CD14-positive monocyte (primary cell): ENCODE measurements around the gene AMER3. TPM values are rescaled to one million over a fixed set of nuclear protein-coding genes. Genes with fewer than 3 reads are reported as not detected.

ENCODE experiments used
- DNase-seq, 3 donors: peaks; one replicate each; pipeline ENCODE4 v3.0.0-alpha.2; 2011 to 2022
- H2AFZ ChIP-seq: 2 replicates; pipeline ENCODE4 v1.6.0; 2012; ENCODE audit warnings: mild to moderate bottlenecking, low read depth, low read length, inconsistent platforms; ENCODE audit not compliant: insufficient read depth, poor library complexity, severe bottlenecking
- H3K27ac ChIP-seq, 2 donors: 1 replicate in 1 of 2; 2 replicates in 1 of 2; pipeline ENCODE4 v1.5.1; 2012 to 2013; ENCODE audit warnings: low read length in 2 of 2, control low read depth in 1 of 2, inconsistent platforms in 1 of 2, low read depth in 1 of 2, mild to moderate bottlenecking in 1 of 2
- H3K27me3 ChIP-seq, 2 donors: one replicate each; pipeline versions ENCODE4 v1.6.0 to v1.6.1; 2011 to 2013; ENCODE audit warnings: low read length in 2 of 2; ENCODE audit not compliant: control insufficient read depth in 2 of 2, insufficient read depth in 2 of 2
- H3K36me3 ChIP-seq, 2 donors: replicated peaks in 1 of 2; 1 replicate in 1 of 2; 2 replicates in 1 of 2; pipeline versions ENCODE4 v1.5.1 to v1.6.1; 2012 to 2013; ENCODE audit warnings: low read length in 2 of 2, control low read depth in 1 of 2, inconsistent platforms in 1 of 2, mild to moderate bottlenecking in 1 of 2; ENCODE audit not compliant: insufficient read depth in 2 of 2, control insufficient read depth in 1 of 2
- H3K4me1 ChIP-seq, 2 donors: 1 replicate in 1 of 2; 2 replicates in 1 of 2; pipeline versions ENCODE4 v1.5.1 to v1.6.1; 2012 to 2013; ENCODE audit warnings: low read length in 2 of 2, control low read depth in 1 of 2, inconsistent platforms in 1 of 2, mild to moderate bottlenecking in 1 of 2, moderate library complexity in 1 of 2; ENCODE audit not compliant: insufficient read depth in 2 of 2, control insufficient read depth in 1 of 2
- H3K4me2 ChIP-seq: replicated peaks from 2 replicates; pipeline ENCODE3; 2012; ENCODE audit warnings: low read length, moderate library complexity, mild to moderate bottlenecking; ENCODE audit not compliant: poor library complexity, severe bottlenecking; ENCODE audit errors: extremely low read depth
- H3K4me3 ChIP-seq, 3 experiments: fragments of 200-600 bp in 1 of 3; sonication (generic) in 1 of 3; replicated peaks in 1 of 3; 1 replicate in 2 of 3; 2 replicates in 1 of 3; pipeline ENCODE4 v1.5.1; 2011 to 2013; ENCODE audit warnings: low read length in 3 of 3, mild to moderate bottlenecking in 3 of 3, control low read depth in 2 of 3, low read depth in 2 of 3, inconsistent platforms in 1 of 3, moderate library complexity in 1 of 3
- H3K79me2 ChIP-seq: 2 replicates; pipeline ENCODE4 v1.6.0; 2012; ENCODE audit warnings: mild to moderate bottlenecking, control low read depth, inconsistent platforms, low read length, moderate library complexity; ENCODE audit not compliant: insufficient read depth
- H3K9ac ChIP-seq: 2 replicates; pipeline ENCODE4 v1.6.0; 2017; ENCODE audit warnings: low read length, mild to moderate bottlenecking; ENCODE audit not compliant: insufficient read depth, poor library complexity, severe bottlenecking
- H3K9me3 ChIP-seq, 2 donors: replicated peaks in 1 of 2; 1 replicate in 1 of 2; 2 replicates in 1 of 2; pipeline versions ENCODE4 v1.5.1 to v1.6.1; 2012 to 2013; ENCODE audit warnings: low read length in 2 of 2, control low read depth in 1 of 2; ENCODE audit not compliant: control insufficient read depth in 1 of 2, insufficient read depth in 1 of 2
- H4K20me1 ChIP-seq: 2 replicates; pipeline ENCODE4 v1.6.0; 2012; ENCODE audit warnings: mild to moderate bottlenecking, low read length, control low read depth, moderate library complexity; ENCODE audit not compliant: insufficient read depth
- H3K27ac Mint-ChIP-seq, 7 donors: one replicate each; pipeline ENCODE4 v1.8.0; 2020; ENCODE audit warnings: mild to moderate bottlenecking in 7 of 7, mixed read lengths in 7 of 7, moderate library complexity in 6 of 7, inconsistent platforms in 2 of 7
- H3K27me3 Mint-ChIP-seq, 3 donors: one replicate each; pipeline ENCODE4 v1.8.0; 2021 to 2022; ENCODE audit warnings: low read depth in 3 of 3, mild to moderate bottlenecking in 3 of 3, mixed read lengths in 3 of 3, moderate library complexity in 3 of 3, inconsistent platforms in 1 of 3
- H3K36me3 Mint-ChIP-seq, 2 donors: one replicate each; pipeline ENCODE4 v1.8.0; 2020; ENCODE audit warnings: mixed read lengths in 2 of 2, inconsistent platforms in 1 of 2, mild to moderate bottlenecking in 1 of 2
- H3K4me1 Mint-ChIP-seq: one replicate; pipeline ENCODE4 v1.8.0; 2020; ENCODE audit warnings: mild to moderate bottlenecking, mixed read lengths
- H3K4me3 Mint-ChIP-seq, 2 donors: one replicate each; pipeline ENCODE4 v1.8.0; 2020; ENCODE audit warnings: mild to moderate bottlenecking in 2 of 2, mixed read lengths in 2 of 2, moderate library complexity in 1 of 2
- H3K9me3 Mint-ChIP-seq, 7 donors: one replicate each; pipeline ENCODE4 v1.8.0; 2020 to 2022; ENCODE audit warnings: mixed read lengths in 7 of 7, mild to moderate bottlenecking in 6 of 7, moderate library complexity in 6 of 7, inconsistent platforms in 2 of 7
- WGBS: methylation state at CpG from one replicate; pipeline ENCODE4 v1.1.5; 2013; ENCODE audit warnings: missing lambda C conversion rate; ENCODE audit not compliant: insufficient coverage; 5-methylcytosine and 5-hydroxymethylcytosine counted together
- intact Hi-C, 2 donors: fragments of 100-400 bp; cut with micrococcal nuclease; formaldehyde crosslinking; loops; one replicate each; pipeline versions ENCODE4 v1.15.0 to v1.15.1; 2023
- polyA plus RNA-seq, 3 donors: library from polyadenylated mRNA; depleted of rRNA in 1 of 3; unstranded in 2 of 3; stranded (reverse) in 1 of 3; fragments of 300-500 nt in 2 of 3; fragments of >200 nt in 1 of 3; fragmentation: Illumina TruSeq in 2 of 3; gene quantifications; 1 replicate in 2 of 3; 2 replicates in 1 of 3; pipeline ENCODE4 v1.2.3, GENCODE V29; 2012 to 2021
- TF ChIP-seq, protein P1 (sequence below): fragments of 200-600 bp; IDR thresholded peaks from one replicate; pipeline ENCODE4 v1.8.0; 2022; ENCODE audit warnings: antibody characterized with exemption, mild to moderate bottlenecking

The AMER3 gene
- polyA plus RNA-seq, 3 donors = not detected

DNA sequence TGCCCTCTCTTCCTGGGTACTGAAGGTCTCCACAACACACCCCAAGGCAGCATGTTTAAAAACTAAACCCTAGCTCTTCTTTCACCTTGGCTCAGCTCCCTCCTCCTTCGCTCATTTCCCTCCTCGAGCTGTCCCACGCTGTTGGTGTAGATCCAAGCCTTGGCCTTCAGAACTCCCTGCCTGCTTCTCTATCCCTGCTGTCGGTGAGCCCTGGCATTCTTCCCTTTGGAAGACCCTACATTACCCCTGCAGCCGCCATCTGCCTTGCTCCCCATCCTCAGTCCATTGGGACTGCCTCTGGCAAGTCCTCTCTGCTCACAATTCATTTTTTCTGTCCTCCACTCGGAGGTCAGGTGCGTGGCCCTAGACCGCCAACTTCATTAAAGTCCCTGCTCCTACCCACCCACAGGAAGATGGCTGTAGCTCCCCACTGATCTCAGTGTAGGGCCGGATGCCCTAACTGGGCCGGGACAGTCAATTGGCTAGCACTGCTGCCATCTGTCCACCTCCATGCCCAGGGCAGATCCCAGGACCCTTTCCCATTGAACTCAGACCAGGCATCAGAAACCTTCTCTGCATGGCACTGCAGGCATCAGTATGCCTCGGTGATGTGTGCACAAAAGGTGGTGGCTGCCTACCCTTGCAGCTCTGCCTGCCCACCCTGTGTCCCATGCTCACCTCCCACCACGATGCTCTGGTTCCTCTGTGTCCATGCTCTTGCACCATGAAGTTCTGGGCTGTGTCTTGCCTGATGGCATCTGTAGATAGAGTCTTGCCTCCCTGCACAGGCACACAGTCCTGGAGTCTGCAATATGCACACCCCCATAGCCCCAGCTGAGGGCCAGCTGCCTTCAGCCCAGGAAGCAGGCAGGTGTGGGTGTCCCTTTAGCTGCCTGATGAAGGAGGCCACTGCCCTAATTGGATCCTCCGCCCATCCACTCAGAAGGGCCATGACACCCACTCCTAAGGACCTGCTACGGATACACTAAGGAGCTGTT, 5.7 kb downstream of the AMER3 start:
- peaks cover 0 to 3% (median 0%) of the 10 kb centered on the region in 7 donors for H3K9me3 Mint-ChIP-seq
- H3K79me2 ChIP-seq = no peaks in the 10 kb centered on the region
- H3K9ac ChIP-seq = no peak overlapping the region
- H4K20me1 ChIP-seq = no peaks in the 10 kb centered on the region
- H3K4me3 ChIP-seq = no peak overlapping the region
- no peak overlapping the region for H3K27ac ChIP-seq
- WGBS = 82% methylated on average over 12 of the region's 14 CpGs
- peaks cover 0 to 4% of the 10 kb centered on the region in 2 donors for H3K9me3 ChIP-seq
- H3K27me3 Mint-ChIP-seq = peaks cover 18 to 27% (median 27%) of the 10 kb centered on the region in 3 donors
- H2AFZ ChIP-seq = no peak overlapping the region
- H3K4me1 ChIP-seq = no peaks in the 10 kb centered on the region
- no peaks in the 10 kb centered on the region for H3K36me3 ChIP-seq
- no peaks in the 10 kb centered on the region for H3K36me3 Mint-ChIP-seq
- H3K4me3 Mint-ChIP-seq = no peak overlapping the region
- no peaks in the 10 kb centered on the region for H3K4me1 Mint-ChIP-seq
- peaks cover 10 to 22% of the 10 kb centered on the region in 2 donors for H3K27me3 ChIP-seq
- H3K4me2 ChIP-seq = no peak overlapping the region
- intact Hi-C loops = no loop called here
- DNase-seq = no peak
- TF ChIP-seq, protein P1, sequence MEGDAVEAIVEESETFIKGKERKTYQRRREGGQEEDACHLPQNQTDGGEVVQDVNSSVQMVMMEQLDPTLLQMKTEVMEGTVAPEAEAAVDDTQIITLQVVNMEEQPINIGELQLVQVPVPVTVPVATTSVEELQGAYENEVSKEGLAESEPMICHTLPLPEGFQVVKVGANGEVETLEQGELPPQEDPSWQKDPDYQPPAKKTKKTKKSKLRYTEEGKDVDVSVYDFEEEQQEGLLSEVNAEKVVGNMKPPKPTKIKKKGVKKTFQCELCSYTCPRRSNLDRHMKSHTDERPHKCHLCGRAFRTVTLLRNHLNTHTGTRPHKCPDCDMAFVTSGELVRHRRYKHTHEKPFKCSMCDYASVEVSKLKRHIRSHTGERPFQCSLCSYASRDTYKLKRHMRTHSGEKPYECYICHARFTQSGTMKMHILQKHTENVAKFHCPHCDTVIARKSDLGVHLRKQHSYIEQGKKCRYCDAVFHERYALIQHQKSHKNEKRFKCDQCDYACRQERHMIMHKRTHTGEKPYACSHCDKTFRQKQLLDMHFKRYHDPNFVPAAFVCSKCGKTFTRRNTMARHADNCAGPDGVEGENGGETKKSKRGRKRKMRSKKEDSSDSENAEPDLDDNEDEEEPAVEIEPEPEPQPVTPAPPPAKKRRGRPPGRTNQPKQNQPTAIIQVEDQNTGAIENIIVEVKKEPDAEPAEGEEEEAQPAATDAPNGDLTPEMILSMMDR = no peak
- H3K27ac Mint-ChIP-seq = peak overlapping the region in 2 of 7 donors; percentile 17 to 62

DNA sequence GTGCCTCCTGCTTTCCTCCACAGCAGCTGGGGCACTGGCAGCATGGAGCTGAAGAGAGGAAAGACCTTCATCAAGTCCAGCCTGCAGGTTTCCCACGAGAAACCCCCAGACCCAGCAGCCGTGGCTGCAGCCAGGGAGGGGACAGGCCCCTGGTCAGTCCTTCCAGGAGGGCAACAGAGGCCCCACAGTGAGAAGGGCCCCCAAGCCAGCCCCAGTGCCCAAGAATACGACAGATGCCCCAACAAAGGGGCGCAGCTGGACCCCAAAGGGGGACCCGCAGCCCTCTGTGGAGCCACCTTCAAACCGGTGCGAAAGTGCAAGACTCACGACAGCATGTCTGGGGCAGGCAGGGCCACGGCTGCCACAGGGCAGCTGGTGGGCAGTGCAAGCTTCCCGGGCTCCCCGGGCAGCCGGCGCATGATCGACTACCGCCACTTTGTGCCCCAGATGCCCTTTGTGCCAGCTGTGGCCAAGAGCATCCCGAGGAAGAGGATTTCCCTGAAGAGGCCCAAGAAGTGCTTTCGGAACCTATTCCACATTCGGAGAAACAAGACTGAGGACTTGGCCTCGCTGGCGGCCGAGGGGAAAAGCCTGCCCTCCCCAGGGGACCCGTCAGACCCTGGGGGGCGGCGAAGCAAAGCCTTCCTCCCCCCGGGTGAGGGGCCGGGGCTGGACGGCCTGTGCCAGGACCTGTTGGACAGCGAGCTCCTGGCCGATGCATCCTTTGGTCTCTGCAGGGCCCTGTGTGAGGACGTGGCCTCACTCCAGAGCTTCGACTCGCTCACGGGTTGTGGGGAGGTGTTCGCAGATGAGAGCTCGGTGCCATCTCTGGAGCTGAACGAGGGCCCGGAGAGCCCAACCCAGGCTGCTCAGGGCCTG, 6.9 kb downstream of the AMER3 start:
- Mint-ChIP-seq H3K4me3 (no peak overlapping the region), H3K9me3 (peaks cover 0 to 2% (median 0%) of the 10 kb centered on the region in 7 donors), H3K4me1 (no peaks in the 10 kb centered on the region), H3K36me3 (no peaks in the 10 kb centered on the region), H3K27me3 (peaks cover 9 to 16% (median 15%) of the 10 kb centered on the region in 3 donors), H3K27ac (peak overlapping the region in 1 of 7 donors; percentile 78)
- no peak overlapping the region for H3K27ac ChIP-seq
- TF ChIP-seq, protein P1 = no peak
- no peak overlapping the region for H3K4me3 ChIP-seq
- no peaks in the 10 kb centered on the region for H3K79me2 ChIP-seq
- intact Hi-C loops = no loop called here
- H3K9ac ChIP-seq = no peak overlapping the region
- WGBS = 90% methylated on average over 36 of the region's 37 CpGs
- H3K36me3 ChIP-seq = no peaks in the 10 kb centered on the region
- H4K20me1 ChIP-seq = no peaks in the 10 kb centered on the region
- H3K4me1 ChIP-seq = no peaks in the 10 kb centered on the region
- DNase-seq = no peak
- H3K4me2 ChIP-seq = no peak overlapping the region
- no peaks in the 10 kb centered on the region for H3K9me3 ChIP-seq
- no peak overlapping the region for H2AFZ ChIP-seq
- peaks cover 3 to 11% of the 10 kb centered on the region in 2 donors for H3K27me3 ChIP-seq
